Activated T-helper 2 cell treated with anti-CD3 and anti-CD28 coated beads, Interferon-gamma antibody, Interleukin-2, Interleukin-4, amounts not matched to agents 10 μg/mL and 5 μg/mL and 100 μg/mL, durations not matched to agents 14 hours and 24 hours and 36 hours (primary cell): ENCODE data around the gene TRIM69. TPM values are rescaled to one million over a fixed set of nuclear protein-coding genes. Genes with fewer than 3 reads are reported as not detected.

Source experiments
- DNase-seq: peaks from one replicate; pipeline ENCODE4 v3.0.0; 2021; ENCODE audit warnings: low spot score
- H3K27ac Mint-ChIP-seq: one replicate; pipeline ENCODE4 v1.8.0; 2021; ENCODE audit warnings: mixed read lengths
- H3K27me3 Mint-ChIP-seq: one replicate; pipeline ENCODE4 v1.8.0; 2021; ENCODE audit warnings: low read depth, mixed read lengths
- H3K36me3 Mint-ChIP-seq: one replicate; pipeline ENCODE4 v1.8.0; 2021; ENCODE audit warnings: low read depth, mixed read lengths
- H3K4me1 Mint-ChIP-seq: one replicate; pipeline ENCODE4 v1.8.0; 2021; ENCODE audit warnings: low read depth, mixed read lengths
- H3K4me3 Mint-ChIP-seq: one replicate; pipeline ENCODE4 v1.8.0; 2021; ENCODE audit warnings: low read depth, mild to moderate bottlenecking, moderate library complexity, mixed read lengths
- H3K9me3 Mint-ChIP-seq: one replicate; pipeline ENCODE4 v1.8.0; 2021; ENCODE audit warnings: mixed read lengths
- intact Hi-C: fragments of 100-400 bp; cut with micrococcal nuclease; formaldehyde crosslinking; loops from one replicate; pipeline ENCODE4 v1.15.1; 2023
- total RNA-seq: library from RNA; stranded (reverse); gene quantifications from 2 replicates; pipeline ENCODE4 v1.2.3, GENCODE V29; 2022

Gene TRIM69
- total RNA-seq, 1 donor from 2014 or later = 75.1 TPM

DNA sequence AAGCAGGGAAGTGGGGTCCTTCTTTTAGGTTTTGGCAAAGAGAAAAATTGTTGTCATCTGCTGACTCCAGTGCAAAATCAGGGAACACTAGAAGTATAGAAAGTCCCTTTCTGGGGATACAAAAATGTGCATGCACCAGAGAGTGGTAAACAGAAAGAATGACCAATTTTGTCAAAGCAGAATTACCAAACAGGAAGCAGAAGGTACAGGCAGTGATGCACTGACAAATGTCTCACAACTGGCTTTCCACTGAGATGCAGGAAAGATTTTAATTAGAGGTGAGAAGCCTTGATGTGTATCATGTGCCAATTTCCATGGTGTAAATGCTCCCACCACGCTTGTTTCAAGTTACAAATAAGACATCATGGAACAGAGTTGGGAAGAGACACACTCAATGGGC is 66.0 kb downstream of the TRIM69 start:
- Mint-ChIP-seq H3K4me3 (no peak overlapping the region), H3K4me1 (peaks cover 11% of the 10 kb centered on the region), H3K27me3 (peaks cover 4% of the 10 kb centered on the region), H3K27ac (no peak overlapping the region), H3K9me3 (no peaks in the 10 kb centered on the region), H3K36me3 (no peaks in the 10 kb centered on the region)
- intact Hi-C loops = no loop called here
- no peak for DNase-seq

DNA sequence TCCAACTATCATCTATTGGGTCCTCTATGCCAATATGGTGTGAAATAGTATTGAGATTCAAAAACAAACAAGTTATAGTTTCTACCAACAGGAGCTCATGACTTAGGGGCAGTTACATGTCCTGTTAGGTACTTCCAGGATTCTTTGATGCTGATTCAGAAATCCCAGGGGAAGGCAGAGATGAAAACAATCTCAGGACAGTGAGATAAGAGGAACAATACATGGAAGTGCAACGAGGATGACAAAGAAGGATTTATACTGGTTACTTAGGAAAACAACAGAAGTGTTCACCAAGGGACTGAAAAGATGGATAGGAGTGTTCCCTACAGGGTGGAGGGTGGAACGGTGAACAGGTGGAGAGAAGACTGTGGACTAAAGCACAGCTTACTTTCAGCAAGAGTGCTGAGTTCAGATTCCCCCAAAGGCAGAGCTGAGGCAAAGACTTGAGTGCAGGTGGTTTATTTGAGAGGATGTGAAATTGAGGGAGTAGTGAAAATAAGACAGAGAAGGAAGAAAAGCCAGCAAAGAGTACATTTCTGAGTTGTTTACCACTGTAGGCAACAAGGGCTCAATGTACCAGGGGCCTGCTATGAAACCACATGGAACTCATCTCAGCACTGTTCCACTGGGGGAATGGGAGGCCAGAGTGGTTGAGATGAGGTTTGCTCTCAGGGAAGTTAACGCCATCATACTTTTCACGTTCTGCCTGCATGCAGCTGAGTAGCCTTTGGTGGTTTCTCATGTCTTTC is 68.1 kb downstream of the TRIM69 start:
- Mint-ChIP-seq H3K9me3 (no peaks in the 10 kb centered on the region), H3K4me3 (no peak overlapping the region), H3K27ac (no peak overlapping the region), H3K4me1 (peaks cover 11% of the 10 kb centered on the region), H3K27me3 (peaks cover 4% of the 10 kb centered on the region), H3K36me3 (no peaks in the 10 kb centered on the region)
- intact Hi-C loops = no loop called here
- no peak for DNase-seq

GRCh38 chr15:44808557-44808956 is 72.2 kb downstream of the TRIM69 start:
- no peak overlapping the region for H3K27ac Mint-ChIP-seq
- no peak overlapping the region for H3K4me3 Mint-ChIP-seq
- intact Hi-C loops = no loop called here

GRCh38 chr15:44810237-44810636 is 73.9 kb downstream of the TRIM69 start:
- intact Hi-C loops = no loop called here
- Mint-ChIP-seq H3K9me3 (no peaks in the 10 kb centered on the region), H3K27me3 (peaks cover 15% of the 10 kb centered on the region), H3K27ac (no peak overlapping the region), H3K36me3 (no peaks in the 10 kb centered on the region), H3K4me3 (no peak overlapping the region), H3K4me1 (no peaks in the 10 kb centered on the region)
- no peak for DNase-seq

More at GRCh38 chr15:44808557-44808956, 72.2 kb downstream of the TRIM69 start:
- DNase-seq = no peak
- Mint-ChIP-seq H3K9me3 (no peaks in the 10 kb centered on the region), H3K36me3 (no peaks in the 10 kb centered on the region), H3K4me1 (peaks cover 2% of the 10 kb centered on the region), H3K27me3 (peaks cover 14% of the 10 kb centered on the region)

DNA sequence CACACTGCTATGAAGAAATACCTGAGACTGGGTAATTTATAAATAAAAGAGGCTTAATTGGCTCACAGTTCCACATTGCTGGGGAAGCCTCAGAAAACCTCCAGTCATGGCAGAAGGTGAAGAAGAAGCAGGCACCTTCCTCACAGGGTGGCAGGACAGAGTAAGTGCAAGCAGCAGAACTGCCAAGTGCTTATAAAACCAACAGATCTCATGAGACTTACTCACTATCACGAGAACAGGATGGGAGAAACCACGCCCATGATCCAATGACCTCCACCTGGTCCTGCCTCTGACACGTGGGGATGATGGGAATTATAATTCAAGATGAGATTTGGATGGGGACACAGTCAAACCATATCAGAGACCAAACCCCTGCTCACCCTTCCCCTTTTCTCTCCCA is 75.0 kb downstream of the TRIM69 start:
- H3K4me3 Mint-ChIP-seq = no peak overlapping the region
- intact Hi-C loops = no loop called here
- peaks cover 17% of the 10 kb centered on the region for H3K27me3 Mint-ChIP-seq
- H3K4me1 Mint-ChIP-seq = no peaks in the 10 kb centered on the region
- DNase-seq = no peak
- no peaks in the 10 kb centered on the region for H3K9me3 Mint-ChIP-seq
- H3K27ac Mint-ChIP-seq = no peak overlapping the region
- H3K36me3 Mint-ChIP-seq = no peaks in the 10 kb centered on the region

DNA sequence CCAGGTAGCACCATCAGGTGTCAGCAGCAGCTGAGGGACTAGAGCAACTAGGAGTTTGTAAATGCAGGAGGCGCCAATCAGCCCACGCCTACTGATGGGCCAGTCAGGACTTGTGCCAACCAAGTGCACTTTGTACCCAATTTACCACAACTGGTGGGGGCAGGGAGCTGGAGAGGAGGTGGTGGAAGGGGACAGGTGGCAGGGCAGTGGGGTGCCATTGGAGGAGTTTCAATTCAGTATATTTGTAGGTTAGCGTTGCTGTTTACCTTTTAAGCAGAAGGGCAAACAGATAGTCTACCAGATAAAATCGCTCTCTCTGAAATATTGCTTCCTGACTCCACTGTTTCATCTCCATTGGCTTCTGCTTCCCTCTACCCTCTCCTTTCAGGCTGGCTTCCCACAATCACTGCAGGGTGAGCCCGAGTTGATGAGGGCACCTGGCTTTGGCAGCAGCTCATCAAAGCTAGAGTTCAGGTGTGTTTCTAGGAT is 75.7 kb downstream of the TRIM69 start:
- H3K9me3 Mint-ChIP-seq = no peaks in the 10 kb centered on the region
- DNase-seq = no peak
- H3K36me3 Mint-ChIP-seq = no peaks in the 10 kb centered on the region
- peaks cover 17% of the 10 kb centered on the region for H3K27me3 Mint-ChIP-seq
- no peak overlapping the region for H3K27ac Mint-ChIP-seq
- H3K4me3 Mint-ChIP-seq = no peak overlapping the region
- intact Hi-C loops = no loop called here
- no peaks in the 10 kb centered on the region for H3K4me1 Mint-ChIP-seq

- H3K36me3 Mint-ChIP-seq = no peaks in the 10 kb centered on the region
- H3K4me1 Mint-ChIP-seq = no peaks in the 10 kb centered on the region
- DNase-seq = no peak
- intact Hi-C loops = no loop called here
- H3K27me3 Mint-ChIP-seq = peaks cover 17% of the 10 kb centered on the region
- H3K27ac Mint-ChIP-seq = no peak overlapping the region
- no peaks in the 10 kb centered on the region for H3K9me3 Mint-ChIP-seq
- H3K4me3 Mint-ChIP-seq = no peak overlapping the region
These were observed 76.9 kb downstream of the TRIM69 start for GRCh38 chr15:44813231-44813630.

Other genes starting within 250 kb of the TRIM69 start
- 127 and 135 TPM in 2 replicates for gene EIF3J, start 199.4 kb upstream of the TRIM69 start, total RNA-seq
- gene SPG11, start 72.9 kb upstream of the TRIM69 start, total RNA-seq = 71.2 and 75.8 TPM in 2 replicates
- gene PATL2, start 25.2 kb upstream of the TRIM69 start, total RNA-seq = 15.3 and 16.9 TPM in 2 replicates
- 4,961 and 5,148 TPM in 2 replicates for gene B2M, start 25.0 kb upstream of the TRIM69 start, total RNA-seq
- gene TERB2, start 220.2 kb downstream of the TRIM69 start, total RNA-seq = not detected in 2 replicates